IMR-90 (cell line): ENCODE data around the gene MT1H. TPM values are rescaled to one million over a fixed set of nuclear protein-coding genes. Genes with fewer than 3 reads are reported as not detected.

Source experiments
- ATAC-seq: fragments of 200-7000 bp; cut with Tn5 transposase; 2 replicates; pipeline ENCODE4 v1.9.1; 2020; ENCODE audit warnings: low read depth, mild to moderate bottlenecking, moderate library complexity
- BruUV-seq: library from RNA; stranded (reverse); fragments of 400-500 nt; replicated peaks from 2 replicates; lab custom pipeline; 2021; lab: Mats Ljungman, UMichigan
- CTCF ChIA-PET: fragments of 300-600 bp; formaldehyde crosslinking; extraction: SDS; loops from one replicate; lab custom pipeline; 2021; ENCODE audit warnings: antibody characterized with exemption; lab: Yijun Ruan, JAX
- POLR2A ChIA-PET: fragments of 300-600 bp; sonication (Branson Sonifier 250); formaldehyde crosslinking; loops from one replicate; lab custom pipeline; 2022; ENCODE audit warnings: antibody characterized with exemption; ENCODE audit not compliant: unreplicated experiment; lab: Charles Lee
- DNase-seq: peaks from one replicate; pipeline ENCODE4 v3.0.0; 2013
- H2AFZ ChIP-seq: replicated peaks from 2 replicates; pipeline ENCODE3; 2013; ENCODE audit warnings: low read length, mild to moderate bottlenecking; ENCODE audit not compliant: poor library complexity
- H2AK5ac ChIP-seq: 2 replicates; pipeline ENCODE4 v1.6.1; 2013; ENCODE audit warnings: low read depth, low read length, inconsistent platforms
- H2AK9ac ChIP-seq: replicated peaks from 2 replicates; pipeline ENCODE3; 2013; ENCODE audit warnings: mild to moderate bottlenecking, low read depth, low read length, moderate library complexity; ENCODE audit not compliant: poor library complexity
- H2BK120ac ChIP-seq: 2 replicates; pipeline ENCODE4 v1.6.1; 2013; ENCODE audit warnings: low read depth, low read length, inconsistent platforms
- H2BK15ac ChIP-seq: 3 replicates; pipeline ENCODE4 v1.6.1; 2013; ENCODE audit warnings: low read depth, low read length, inconsistent platforms
- H2BK20ac ChIP-seq: 2 replicates; pipeline ENCODE4 v1.6.1; 2013; ENCODE audit warnings: low read depth, mild to moderate bottlenecking, inconsistent platforms, low read length, moderate library complexity
- H2BK5ac ChIP-seq: 2 replicates; pipeline ENCODE4 v1.6.1; 2013; ENCODE audit warnings: mild to moderate bottlenecking, low read depth, low read length, inconsistent platforms; ENCODE audit not compliant: poor library complexity, severe bottlenecking
- H3K14ac ChIP-seq: replicated peaks from 2 replicates; pipeline ENCODE4 v1.6.1; 2013; ENCODE audit warnings: low read depth, low read length, inconsistent platforms
- H3K18ac ChIP-seq: 2 replicates; pipeline ENCODE4 v1.6.1; 2013; ENCODE audit warnings: low read depth, low read length, control low read depth
- H3K23ac ChIP-seq: 2 replicates; pipeline ENCODE4 v1.6.1; 2013; ENCODE audit warnings: low read depth, low read length, inconsistent platforms
- H3K27ac ChIP-seq: 2 replicates; pipeline ENCODE4 v1.5.1; 2013; ENCODE audit warnings: mild to moderate bottlenecking, control low read depth, low read length; ENCODE audit not compliant: insufficient read depth
- H3K27me3 ChIP-seq: 2 replicates; pipeline ENCODE4 v1.6.1; 2013; ENCODE audit warnings: low read length; ENCODE audit not compliant: control insufficient read depth, insufficient read depth
- H3K36me3 ChIP-seq: 2 replicates; pipeline ENCODE4 v1.6.1; 2013; ENCODE audit warnings: low read length, mixed read lengths; ENCODE audit not compliant: control insufficient read depth, insufficient read depth
- H3K4ac ChIP-seq: 2 replicates; pipeline ENCODE4 v1.6.1; 2013; ENCODE audit warnings: low read depth, low read length, inconsistent platforms
- H3K4me1 ChIP-seq: 2 replicates; pipeline ENCODE4 v1.6.1; 2013; ENCODE audit warnings: low read length, mixed read lengths; ENCODE audit not compliant: control insufficient read depth, insufficient read depth
- H3K4me2 ChIP-seq: 2 replicates; pipeline ENCODE4 v1.6.1; 2013; ENCODE audit warnings: low read depth, mild to moderate bottlenecking, control low read depth, low read length, moderate library complexity
- H3K4me3 ChIP-seq: 2 replicates; pipeline ENCODE4 v1.5.1; 2013; ENCODE audit warnings: low read depth, mild to moderate bottlenecking, control low read depth, low read length, moderate library complexity; ENCODE audit not compliant: insufficient read depth
- H3K56ac ChIP-seq: 2 replicates; pipeline ENCODE4 v1.6.1; 2013; ENCODE audit warnings: low read length, inconsistent platforms; ENCODE audit not compliant: insufficient read depth; ENCODE audit errors: extremely low read depth
- H3K79me1 ChIP-seq, 2 experiments: 2 replicates each; pipeline ENCODE4 v1.6.1; 2013; ENCODE audit warnings: low read length in 2 of 2, inconsistent platforms in 1 of 2, low read depth in 1 of 2
- H3K9ac ChIP-seq: 2 replicates; pipeline ENCODE4 v1.6.1; 2013; ENCODE audit warnings: low read depth, low read length, control low read depth
- H3K9me1 ChIP-seq: 2 replicates; pipeline ENCODE4 v1.6.1; 2013; ENCODE audit warnings: low read length, inconsistent platforms; ENCODE audit not compliant: insufficient read depth
- H3K9me3 ChIP-seq: 2 replicates; pipeline ENCODE4 v1.6.1; 2013; ENCODE audit warnings: low read length; ENCODE audit not compliant: control insufficient read depth, insufficient read depth
- H4K20me1 ChIP-seq: 2 replicates; pipeline ENCODE4 v1.6.1; 2013; ENCODE audit warnings: low read length, inconsistent platforms; ENCODE audit not compliant: insufficient read depth
- H4K5ac ChIP-seq: 2 replicates; pipeline ENCODE4 v1.6.1; 2013; ENCODE audit warnings: mild to moderate bottlenecking, low read depth, low read length, control low read depth
- H4K8ac ChIP-seq, 2 experiments: 2 replicates each; pipeline ENCODE4 v1.6.1; 2013; ENCODE audit warnings: low read depth in 2 of 2, low read length in 2 of 2, control low read depth in 1 of 2, inconsistent platforms in 1 of 2
- H4K91ac ChIP-seq: 2 replicates; pipeline ENCODE4 v1.6.1; 2013; ENCODE audit warnings: low read depth, low read length, inconsistent platforms; ENCODE audit not compliant: insufficient read depth
- CEBPB ChIP-seq: IDR thresholded peaks from 2 replicates; pipeline ENCODE4 v1.6.1; 2012; ENCODE audit warnings: low read depth, low read length, improper control_type of control experiment
- FOS ChIP-seq: fragments of 150-350 bp; IDR thresholded peaks from 2 replicates; pipeline ENCODE4 v1.6.1; 2016; ENCODE audit warnings: low read depth, low read length
- MAZ ChIP-seq: IDR thresholded peaks from 2 replicates; pipeline ENCODE4 v1.6.1; 2012; ENCODE audit warnings: low read depth, mild to moderate bottlenecking, low read length, improper control_type of control experiment, moderate library complexity, borderline replicate concordance
- MXI1 ChIP-seq: IDR thresholded peaks from 2 replicates; pipeline ENCODE4 v1.6.1; 2012; ENCODE audit warnings: low read depth, mild to moderate bottlenecking, low read length, moderate library complexity, borderline replicate concordance
- NFE2L2 ChIP-seq: fragments of 150-350 bp; IDR thresholded peaks from 2 replicates; pipeline ENCODE4 v1.6.1; 2016; ENCODE audit warnings: low read depth, mild to moderate bottlenecking, low read length
- WGBS, 2 experiments: methylation state at CpG; one replicate each; pipeline versions ENCODE4 v1.1.5 to v1.1.7; 2013; ENCODE audit warnings: missing lambda C conversion rate in 2 of 2; ENCODE audit not compliant: insufficient read length in 1 of 2; ENCODE audit errors: extremely low coverage in 2 of 2; 5-methylcytosine and 5-hydroxymethylcytosine counted together
- dilution Hi-C: fragments of 300-500 bp; cut with HindIII; formaldehyde crosslinking; loops from one replicate; pipeline ENCODE4 v1.14.3; 2018; ENCODE audit warnings: low sequenced_read_pairs; ENCODE audit not compliant: unreplicated experiment
- in situ Hi-C: fragments of 300-500 bp; cut with MboI; formaldehyde crosslinking; loops from 3 replicates; pipeline ENCODE4 v1.14.3; 2019; ENCODE audit warnings: low sequenced_read_pairs, inconsistent platforms, mixed read lengths
- intact Hi-C: fragments of 100-400 bp; cut with micrococcal nuclease; formaldehyde crosslinking; loops from 2 replicates; pipeline ENCODE4 v1.10.0; 2022
- polyA plus RNA-seq, 3 experiments: library from polyadenylated mRNA; depleted of rRNA; stranded (reverse); fragments of >200 nt; gene quantifications; 2 replicates each; pipeline ENCODE4 v1.2.3, GENCODE V29; 2012; ENCODE audit warnings: low replicate concordance in 1 of 3
- total RNA-seq: library from RNA; depleted of rRNA; stranded (reverse); fragments of >200 nt; gene quantifications from 2 replicates; pipeline ENCODE4 v1.2.3, GENCODE V29; 2012

The MT1H gene
- total and polyA plus RNA-seq, 2 of the 4 experiments (the other 2 are of a cell fraction) = not detected

DNA sequence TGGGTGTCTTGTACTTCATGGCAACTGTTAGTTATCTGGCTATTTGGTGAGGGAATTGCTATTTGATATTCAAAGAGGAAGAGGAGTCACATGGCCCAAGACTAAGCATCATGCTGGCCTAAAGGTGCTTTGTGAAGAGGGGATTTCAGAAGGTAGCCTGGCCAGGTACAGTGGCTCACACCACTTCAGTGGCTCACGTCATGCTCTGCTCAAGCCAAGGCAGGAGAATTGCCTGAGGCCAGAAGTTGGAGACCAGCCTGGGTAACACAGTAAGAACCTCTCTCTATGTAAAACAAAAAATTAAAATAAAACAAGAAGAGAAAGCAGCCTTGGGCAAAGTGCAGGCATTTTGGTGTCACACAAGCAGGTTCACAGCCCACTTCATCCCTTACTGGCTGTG lies 24.3 kb upstream of the MT1H start:
- CTCF ChIA-PET = no interaction called here
- Histone ChIP-seq H3K9me3 (0 out of 2 replicates have a peak, but pooled peaks cover 2% of the 10 kb centered on the region), H3K56ac (no peak overlapping the region), H2AK5ac (no peak overlapping the region), H2AK9ac (no peak overlapping the region), H2BK120ac (no peak overlapping the region), H2BK20ac (no peak overlapping the region), H3K4ac (no peak overlapping the region), H2BK15ac (no peak overlapping the region), H3K4me3 (no peak overlapping the region), H3K14ac (no peak overlapping the region), H4K5ac (no peak overlapping the region), H2AFZ (no peak overlapping the region), H4K8ac (no peak overlapping the region), H3K36me3 (no peaks in the 10 kb centered on the region), H3K4me1 (no peaks in the 10 kb centered on the region), H3K4me2 (no peak overlapping the region), H3K79me1 (no peaks in the 10 kb centered on the region), H2BK5ac (no peak overlapping the region), H4K20me1 (no peaks in the 10 kb centered on the region; the same call in 1 of the 2 replicates), H4K91ac (no peak overlapping the region), H3K27me3 (peaks cover 88% of the 10 kb centered on the region), H3K9ac (no peak overlapping the region), H3K27ac (no peak overlapping the region), H3K9me1 (0 out of 2 replicates have a peak, but pooled peaks cover 3% of the 10 kb centered on the region), H3K23ac (no peak overlapping the region), H3K18ac (no peak overlapping the region)
- BruUV-seq = no TSS peak
- ATAC-seq = no peak
- intact Hi-C loops (no loop called here), in situ Hi-C loops (no loop called here), dilution Hi-C loops (no loop called here)
- no peak for DNase-seq
- no CpG with 5 or more reads among the region's 1 CpG for WGBS, 2 experiments
- no peak for TF ChIP-seq MAZ
- TF ChIP-seq MXI1 = no peak
- no peak for TF ChIP-seq FOS
- no peak for TF ChIP-seq CEBPB
- TF ChIP-seq NFE2L2 = no peak
- POLR2A ChIA-PET = no interaction called here
